ENCODE measurements around the gene VMO1. TPM values are rescaled to one million over a fixed set of nuclear protein-coding genes. Genes with fewer than 3 reads are reported as not detected.

VMO1 gene
- total and polyA plus RNA-seq, 5 experiments from 2014 or later: 0.60 TPM; not detected in 4

GRCh38 chr17:4790705-4791088 lies 4.5 kb upstream of the VMO1 start:
- POLR2A ChIA-PET: interaction anchor here (0.7 to 3.2 kb wide), 9 partner anchors 8 to 195 kb away, joined by 3 to 45 read pairs (median 5); partner anchors contain the start of genes ARRB2, PELP1, PLD2 and RNF167
- Mint-ChIP-seq H3K36me3 (no peaks in the 10 kb centered on the region), H3K27me3 (peaks cover 10 to 28% (median 26%) of the 10 kb centered on the region in 5 donors), H3K4me1 (peaks cover 8 to 36% (median 28%) of the 10 kb centered on the region in 4 donors), H3K4me3 (peak overlapping the region; percentile 68 to 95 (median 90)), H3K9me3 (no peaks in the 10 kb centered on the region), H3K27ac (peak overlapping the region in 9 of 10 donors; percentile 57 to 93 (median 84))
- no peak for DNase-seq
- ATAC-seq: no peak

GRCh38 chr17:4789951-4790704 lies 4.0 kb upstream of the VMO1 start:
- DNase-seq (peak; percentile 60 to 83 (median 73)), ATAC-seq (peak; percentile 92)
- Mint-ChIP-seq H3K27me3 (peaks cover 12 to 34% (median 27%) of the 10 kb centered on the region in 5 donors), H3K4me1 (peaks cover 10 to 40% (median 33%) of the 10 kb centered on the region in 4 donors), H3K27ac (peak overlapping the region; percentile 57 to 93 (median 84)), H3K36me3 (no peaks in the 10 kb centered on the region), H3K9me3 (no peaks in the 10 kb centered on the region), H3K4me3 (peak overlapping the region; percentile 68 to 95 (median 90))
- POLR2A ChIA-PET: interaction anchor here (0.6 to 3.2 kb wide), 18 partner anchors 9 to 424 kb away, joined by 3 to 45 read pairs (median 4); partner anchors contain the start of genes ARRB2, CAMTA2, MINK1 and PELP1

DNA sequence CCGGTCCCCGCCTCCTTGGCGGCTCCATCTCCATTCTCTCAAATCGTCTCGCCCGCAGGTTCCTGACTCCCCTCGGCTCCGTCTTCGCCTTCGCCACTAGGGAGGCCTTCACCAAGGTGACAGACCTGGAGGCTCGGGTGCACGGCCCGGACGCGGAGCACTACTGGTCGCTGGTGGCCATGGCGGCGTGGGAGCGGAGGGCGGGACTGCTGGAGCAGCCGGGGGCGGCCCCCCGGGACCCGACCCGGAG lies 3.5 kb upstream of the VMO1 start:
- DNase-seq (no peak), ATAC-seq (no peak)
- Mint-ChIP-seq H3K4me3 (peak overlapping the region; percentile 67 to 85 (median 70)), H3K4me1 (peaks cover 10 to 40% (median 34%) of the 10 kb centered on the region in 4 donors), H3K27ac (peak overlapping the region in 4 of 10 donors; percentile 22 to 77 (median 30)), H3K9me3 (no peaks in the 10 kb centered on the region), H3K27me3 (peaks cover 12 to 36% (median 28%) of the 10 kb centered on the region in 5 donors), H3K36me3 (no peaks in the 10 kb centered on the region)
- POLR2A ChIA-PET: interaction anchor here (0.6 to 3.2 kb wide), 16 partner anchors 9 to 424 kb away, joined by 3 to 45 read pairs (median 4); partner anchors contain the start of genes ARRB2, CAMTA2, MINK1 and PLD2

GRCh38 chr17:4788807-4789700 lies 2.9 kb upstream of the VMO1 start, which contains the start of gene GLTPD2:
GLTPD2 (plus strand) TSS chr17:4788964; CDS start chr17:4789012, 48 bp downstream.
- DNase-seq (no peak), ATAC-seq (no peak)
- no peaks in the 10 kb centered on the region for H3K36me3 Mint-ChIP-seq
- peaks cover 12 to 42% (median 29%) of the 10 kb centered on the region in 5 donors for H3K27me3 Mint-ChIP-seq
- H3K27ac Mint-ChIP-seq: peak within 1 kb of the TSS in 5 of 10 donors; percentile 22 to 77 (median 31)
- no peaks in the 10 kb centered on the region for H3K9me3 Mint-ChIP-seq
- peak within 1 kb of the TSS; percentile 67 to 85 (median 70) for H3K4me3 Mint-ChIP-seq
- H3K4me1 Mint-ChIP-seq: peaks cover 10 to 41% (median 34%) of the 10 kb centered on the region in 4 donors
- POLR2A ChIA-PET: interaction anchor here (0.6 to 3.2 kb wide), 16 partner anchors 10 to 423 kb away, joined by 3 to 45 read pairs (median 4); partner anchors contain the start of genes ARRB2, CAMTA2, MINK1 and PLD2

GRCh38 chr17:4788159-4788806 lies 2.1 kb upstream of the VMO1 start:
- peak overlapping the region in 1 of 10 donors; percentile 53 for H3K27ac Mint-ChIP-seq
- H3K36me3 Mint-ChIP-seq: no peaks in the 10 kb centered on the region
- H3K27me3 Mint-ChIP-seq: peaks cover 15 to 49% (median 31%) of the 10 kb centered on the region in 5 donors
- POLR2A ChIA-PET: interaction anchor here (1.9 to 3.2 kb wide), 2 partner anchors 18 to 46 kb away, joined by 8 to 18 read pairs; partner anchors contain the start of genes MINK1 and PLD2
- H3K4me1 Mint-ChIP-seq: peaks cover 10 to 41% (median 34%) of the 10 kb centered on the region in 4 donors
- H3K4me3 Mint-ChIP-seq: peak overlapping the region; percentile 33 to 68 (median 58)
- ATAC-seq: no peak
- DNase-seq: no peak
- no peaks in the 10 kb centered on the region for H3K9me3 Mint-ChIP-seq

DNA sequence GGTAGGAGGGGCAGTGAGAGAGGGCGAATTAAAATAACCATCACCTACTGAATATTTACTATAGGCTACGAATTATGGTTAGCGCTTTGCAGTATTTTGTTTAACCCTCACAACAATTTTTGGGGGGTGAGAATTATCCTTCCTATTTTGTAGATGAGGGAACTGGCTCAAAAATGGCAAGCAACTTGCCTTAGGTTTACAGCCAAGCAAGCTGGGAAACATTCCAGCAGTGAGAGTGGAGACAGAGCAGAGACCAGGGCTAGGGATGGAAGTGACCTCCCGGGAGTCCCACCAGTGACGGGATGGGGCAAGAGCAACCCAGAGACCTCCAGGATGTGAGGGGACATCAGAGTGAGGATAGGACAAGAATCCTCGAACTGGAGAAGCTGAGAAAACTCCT lies 352 bp upstream of the VMO1 start:
- POLR2A ChIA-PET: interaction anchor here (1.9 kb wide), 1 partner anchor 77 kb away, joined by 5 read pairs; no protein-coding TSS in a partner anchor

DNA sequence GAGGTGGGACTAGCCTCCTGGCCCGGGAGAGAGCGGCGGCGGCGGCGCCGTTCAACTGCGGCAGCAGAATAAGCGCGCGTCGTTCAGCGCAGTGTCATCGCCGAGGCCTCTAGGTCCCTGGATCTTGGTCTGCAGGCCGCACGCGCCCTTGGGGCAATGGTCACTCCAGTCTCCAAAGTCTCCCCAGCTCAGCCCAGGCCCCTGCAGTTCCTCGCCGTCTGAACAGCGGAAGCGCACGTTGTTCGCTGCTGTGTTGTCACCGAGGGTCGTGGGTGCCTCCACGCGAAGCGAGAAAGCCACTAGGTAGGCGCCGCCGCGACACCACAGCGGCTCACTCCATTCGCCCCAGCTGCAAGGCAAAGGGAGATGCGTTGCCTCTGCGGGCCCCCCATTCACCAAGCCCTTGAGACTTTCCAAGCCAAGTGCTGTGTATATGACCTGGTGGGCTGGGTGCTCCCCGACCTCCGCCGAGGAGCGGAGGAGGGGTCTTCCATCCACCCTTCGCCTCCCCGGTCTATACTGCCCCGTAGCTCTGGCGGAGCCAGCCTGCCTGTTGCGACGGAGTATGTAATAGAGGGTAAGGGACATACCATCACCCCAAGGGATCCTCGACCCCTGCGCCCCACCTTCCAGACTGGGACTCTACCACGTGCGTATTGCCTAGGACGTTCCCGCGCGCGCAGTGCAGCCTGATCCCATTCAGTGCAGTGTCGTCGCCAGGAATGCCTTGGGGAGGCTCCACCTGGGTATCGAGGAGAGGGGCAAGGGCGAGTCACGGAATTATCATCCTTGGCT lies 656 bp downstream of the VMO1 start:
- DNase-seq: no peak

More for the DNA sequence above, 352 bp upstream of the VMO1 start:
- ATAC-seq: no peak
- Mint-ChIP-seq H3K9me3 (no peaks in the 10 kb centered on the region), H3K27me3 (peaks cover 21 to 62% (median 38%) of the 10 kb centered on the region in 5 donors), H3K36me3 (no peaks in the 10 kb centered on the region), H3K4me3 (peak overlapping the region in 4 of 10 donors; percentile 10 to 62 (median 52)), H3K4me1 (peaks cover 13 to 48% (median 37%) of the 10 kb centered on the region in 4 donors), H3K27ac (no peak overlapping the region)
- DNase-seq: no peak

DNA sequence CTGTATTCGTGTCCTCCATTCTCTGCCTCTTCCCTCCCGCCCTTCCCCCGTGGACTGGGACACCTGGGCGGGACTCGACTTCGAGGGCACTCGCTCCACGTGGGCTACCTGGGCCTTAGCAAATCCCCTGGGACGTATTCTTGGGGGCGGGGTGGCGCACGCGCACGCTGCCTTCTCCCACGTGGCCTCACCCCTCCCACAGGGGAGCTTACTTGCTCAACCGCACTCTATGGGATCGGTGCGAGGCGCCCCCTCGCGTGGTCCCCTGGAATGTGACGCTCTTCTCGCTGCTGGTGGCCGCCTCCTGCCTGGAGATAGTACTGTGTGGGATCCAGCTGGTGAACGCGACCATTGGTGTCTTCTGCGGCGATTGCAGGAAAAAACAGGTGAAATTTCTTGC lies 3.5 kb downstream of the VMO1 start:
- DNase-seq: no peak
- Mint-ChIP-seq H3K9me3 (no peaks in the 10 kb centered on the region), H3K4me3 (no peak overlapping the region), H3K27me3 (peaks cover 21 to 73% (median 50%) of the 10 kb centered on the region in 5 donors), H3K4me1 (peaks cover 9 to 24% (median 23%) of the 10 kb centered on the region in 4 donors), H3K36me3 (no peaks in the 10 kb centered on the region), H3K27ac (no peak overlapping the region)
- ATAC-seq: no peak
- POLR2A ChIA-PET: interaction anchor here (0.5 to 1.8 kb wide), 5 partner anchors 51 to 192 kb away, joined by 3 to 5 read pairs (median 4); partner anchors contain the start of gene ARRB2

More for the DNA sequence above, 656 bp downstream of the VMO1 start:
- Mint-ChIP-seq H3K36me3 (no peaks in the 10 kb centered on the region), H3K4me3 (peak overlapping the region; percentile 22 to 83 (median 66)), H3K4me1 (peaks cover 10 to 39% (median 32%) of the 10 kb centered on the region in 4 donors), H3K27ac (no peak overlapping the region), H3K27me3 (peaks cover 21 to 67% (median 42%) of the 10 kb centered on the region in 5 donors), H3K9me3 (no peaks in the 10 kb centered on the region)
- no peak for ATAC-seq
- POLR2A ChIA-PET: interaction anchor here (0.5 to 1.9 kb wide), 4 partner anchors 60 to 232 kb away, joined by 3 to 5 read pairs (median 4); partner anchors contain the start of genes RNF167 and SLC25A11

GRCh38 chr17:4780325-4780955 lies 5.7 kb downstream of the VMO1 start:
- H3K4me1 Mint-ChIP-seq: peaks cover 4 to 11% (median 7%) of the 10 kb centered on the region in 4 donors
- no peak for ATAC-seq
- peaks cover 15 to 53% (median 38%) of the 10 kb centered on the region in 5 donors for H3K27me3 Mint-ChIP-seq
- H3K27ac Mint-ChIP-seq: no peak overlapping the region
- POLR2A ChIA-PET: interaction anchor here (1.0 kb wide), 1 partner anchor 26 kb away, joined by 3 read pairs; the partner anchor contains the start of gene PLD2
- H3K36me3 Mint-ChIP-seq: no peaks in the 10 kb centered on the region
- no peak for DNase-seq
- H3K4me3 Mint-ChIP-seq: no peak overlapping the region
- no peaks in the 10 kb centered on the region for H3K9me3 Mint-ChIP-seq

DNA sequence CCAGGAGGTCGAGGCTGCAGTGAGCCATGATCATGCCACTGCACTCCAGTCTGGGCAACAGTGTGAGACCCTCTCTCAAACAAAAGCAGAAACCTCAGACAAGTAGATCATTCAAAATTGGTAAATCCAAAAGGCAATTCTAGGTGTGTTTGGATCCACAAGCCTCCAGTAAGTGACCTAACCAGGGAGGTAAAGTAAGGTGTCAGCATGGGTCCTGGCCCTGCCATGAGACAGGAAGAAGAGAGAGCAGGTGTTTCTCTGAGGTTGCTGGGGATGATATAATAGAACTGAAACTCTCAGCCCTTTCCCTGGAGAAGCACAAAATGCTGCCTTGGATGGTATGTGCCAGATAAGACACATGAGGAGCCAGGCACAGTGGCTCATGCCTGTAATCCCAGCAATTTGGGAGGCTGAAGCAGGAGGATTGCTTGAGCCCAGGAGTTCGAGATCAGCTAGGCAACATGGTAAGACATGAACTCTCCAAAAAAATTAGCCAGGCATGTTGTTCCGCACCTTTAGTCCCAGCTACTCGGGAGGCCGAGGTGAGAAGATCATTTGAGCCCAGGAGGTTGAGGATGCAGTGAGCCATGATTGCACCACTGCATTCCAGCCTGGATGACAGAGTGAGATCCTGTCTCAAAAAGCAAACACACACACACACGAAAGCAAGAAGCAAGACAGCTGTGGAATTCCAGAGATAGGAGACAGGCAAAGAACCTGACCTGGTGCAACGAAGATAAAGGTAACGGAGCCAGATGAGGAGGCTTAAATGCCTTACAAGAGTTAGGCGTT lies 8.0 kb downstream of the VMO1 start:
- Mint-ChIP-seq H3K36me3 (no peaks in the 10 kb centered on the region), H3K4me1 (peaks cover 0 to 7% (median 4%) of the 10 kb centered on the region in 4 donors), H3K27ac (no peak overlapping the region), H3K27me3 (peaks cover 11 to 33% (median 29%) of the 10 kb centered on the region in 5 donors), H3K4me3 (no peak overlapping the region), H3K9me3 (no peaks in the 10 kb centered on the region)
- DNase-seq (no peak), ATAC-seq (no peak)
- POLR2A ChIA-PET: interaction anchor here (0.6 to 0.7 kb wide), 3 partner anchors 16 to 179 kb away, joined by 3 to 5 read pairs (median 4); no protein-coding TSS in a partner anchor
